OCI-LY1 (cell line): Measurements from ENCODE around the gene AKAP8L.

Experiments used
- CTCF ChIP-seq: fragments of 200-600 bp; sonication (generic), shearing (Covaris generic); IDR thresholded peaks from 2 replicates; pipeline ENCODE4 v1.5.1; 2017; ENCODE audit warnings: mild to moderate bottlenecking, antibody characterized with exemption, low read length, moderate library complexity, mixed read lengths
- EZH2 ChIP-seq: fragments of 200-600 bp; sonication (generic), shearing (Covaris generic); IDR thresholded peaks from 2 replicates; pipeline ENCODE4 v1.8.0; 2017; ENCODE audit warnings: borderline replicate concordance, mixed run types, mild to moderate bottlenecking, antibody characterized with exemption, low read length, moderate library complexity, mixed read lengths

- no peak for TF ChIP-seq CTCF
- no peak for TF ChIP-seq EZH2
Measured at GRCh38 chr19:15436826-15437110, 18.0 kb upstream of the AKAP8L start.
